NCI-H1930 (cell line): ENCODE data around the gene KCNIP4.

Experiments
- DNase-seq, 2 experiments: peaks; one replicate each; lab custom pipeline; 2025; lab: John Stamatoyannopoulos, UW

The KCNIP4 gene

DNA sequence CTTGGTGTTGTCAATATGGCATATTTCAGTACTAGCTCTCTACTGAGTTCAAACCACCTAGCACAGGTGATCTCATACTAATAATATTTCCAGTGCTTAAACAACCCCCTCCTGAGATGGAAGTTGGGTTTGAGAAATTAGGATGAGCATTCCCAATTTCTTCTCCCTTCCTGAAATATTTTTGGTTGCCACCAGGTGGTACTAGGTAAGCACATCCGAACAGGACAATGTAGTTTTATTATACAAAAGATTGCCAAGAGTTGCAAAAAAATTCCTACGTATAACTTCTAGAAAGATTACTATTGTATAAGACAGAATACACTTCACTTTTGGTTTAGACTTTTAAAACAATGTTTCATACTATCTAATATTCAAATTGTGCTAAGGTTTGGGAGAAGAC is 763.8 kb downstream of the KCNIP4 start:
- no peak for DNase-seq

DNA sequence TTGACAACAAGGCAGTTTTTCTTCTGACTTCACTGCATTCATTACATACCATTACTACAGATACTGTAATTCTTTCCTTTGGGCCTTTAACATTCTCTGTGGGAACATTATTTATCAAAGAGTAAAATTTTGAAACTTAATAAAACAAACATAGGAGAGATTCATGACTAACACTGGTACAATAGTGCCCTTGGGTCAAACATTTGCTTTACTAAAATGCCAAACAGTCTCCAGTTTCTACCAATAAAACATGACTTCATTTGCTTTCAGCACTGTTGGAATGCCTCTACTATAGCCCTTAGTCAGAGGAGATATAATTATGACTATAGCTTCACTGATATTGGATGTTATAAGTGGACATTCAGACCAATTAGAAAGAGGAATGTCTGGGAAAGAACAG is 766.9 kb downstream of the KCNIP4 start:
- DNase-seq: no peak

DNA sequence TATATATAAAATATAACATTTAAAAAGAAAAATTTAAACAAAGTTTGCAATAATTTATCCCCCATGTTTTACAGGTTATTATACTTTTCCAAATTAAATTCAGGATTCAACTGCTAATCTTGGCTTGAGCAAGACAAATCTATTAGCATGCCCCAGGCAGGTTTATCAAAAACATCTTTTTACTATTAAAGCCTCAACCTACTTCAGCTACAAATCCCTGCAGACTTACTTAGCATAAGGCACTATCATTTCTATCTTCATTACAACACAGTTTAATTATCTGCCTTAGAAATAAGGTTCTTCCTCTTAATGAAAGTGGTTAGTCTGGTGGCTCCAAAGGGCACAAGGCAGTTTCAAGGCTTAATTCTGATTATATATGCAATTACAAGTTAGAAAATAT is 770.7 kb downstream of the KCNIP4 start:
- no peak for DNase-seq

DNA sequence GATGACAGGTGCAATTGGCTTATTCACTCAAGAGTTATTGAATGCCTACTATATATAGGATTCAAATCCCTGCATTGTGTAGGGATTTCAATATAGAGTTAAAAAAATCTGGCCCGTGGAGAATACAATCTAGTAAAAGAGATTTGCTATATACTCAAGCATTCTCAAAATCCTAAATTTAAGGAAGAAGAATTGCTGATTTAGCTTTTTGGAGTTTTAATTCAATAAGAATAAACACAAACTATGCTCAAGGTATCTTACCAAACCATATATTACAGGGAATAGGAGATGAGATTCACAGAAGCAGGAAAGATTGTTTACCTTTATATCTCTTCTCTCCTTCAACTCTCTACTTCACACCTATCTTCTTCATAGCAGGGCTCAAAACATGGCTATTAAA is 771.5 kb downstream of the KCNIP4 start:
- DNase-seq: no peak

DNA sequence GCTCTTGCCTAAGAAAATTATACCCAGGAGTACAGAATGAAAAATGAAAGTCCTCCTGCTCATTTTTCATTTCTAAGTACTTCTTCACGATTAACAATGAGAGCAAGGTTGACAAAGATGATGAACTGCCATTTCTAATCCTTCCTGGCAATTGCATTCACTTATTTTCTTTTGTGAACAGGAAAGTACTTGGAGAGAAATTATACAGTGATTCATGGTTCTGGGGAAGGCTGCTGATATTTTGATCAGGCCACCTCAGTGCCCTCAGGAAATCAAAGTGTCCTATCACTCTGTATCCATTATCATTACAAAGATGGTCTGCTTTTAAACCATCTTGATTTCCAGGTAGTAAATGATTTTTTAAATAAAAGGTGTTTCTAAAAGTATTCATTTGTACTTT is 780.9 kb downstream of the KCNIP4 start:
- DNase-seq: no peak

DNA sequence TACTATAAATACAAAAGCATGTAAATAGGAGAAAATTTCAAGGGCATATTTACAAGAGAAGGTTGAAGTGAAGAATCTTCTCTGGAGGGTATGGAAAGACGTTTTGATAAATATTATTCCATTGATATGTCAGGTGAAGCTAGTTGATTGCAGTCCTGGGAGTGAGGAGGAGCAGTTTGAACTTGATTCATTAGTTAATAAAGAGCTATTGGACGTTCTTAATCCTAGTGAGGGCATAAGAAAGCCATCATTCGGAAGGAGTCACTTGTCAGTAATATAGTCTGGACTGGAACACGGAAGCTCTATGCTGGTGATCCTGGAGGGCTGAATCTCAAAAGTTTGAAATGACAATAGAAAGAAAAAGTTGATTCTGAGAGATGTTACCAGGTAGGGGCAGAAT is 793.2 kb downstream of the KCNIP4 start:
- no peak for DNase-seq

DNA sequence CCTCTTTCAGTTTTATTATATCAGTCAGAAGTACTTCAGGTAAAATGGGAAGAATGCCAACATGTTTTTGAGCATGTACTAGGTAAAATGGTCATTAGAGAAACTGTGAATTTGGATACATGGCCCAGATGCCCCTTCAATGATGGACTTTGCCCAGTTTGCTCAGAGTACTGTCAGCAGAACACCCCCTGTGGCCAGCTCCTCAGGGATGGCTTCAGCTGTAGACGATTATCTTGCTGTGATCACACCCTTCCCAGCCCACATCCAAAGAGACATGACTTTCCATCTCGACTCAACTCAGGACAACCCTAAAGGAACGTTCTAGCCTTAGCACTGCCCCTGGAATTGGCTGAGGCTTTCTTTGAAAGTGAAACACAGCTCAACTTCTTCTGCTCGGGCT is 809.2 kb downstream of the KCNIP4 start:
- DNase-seq: no peak

DNA sequence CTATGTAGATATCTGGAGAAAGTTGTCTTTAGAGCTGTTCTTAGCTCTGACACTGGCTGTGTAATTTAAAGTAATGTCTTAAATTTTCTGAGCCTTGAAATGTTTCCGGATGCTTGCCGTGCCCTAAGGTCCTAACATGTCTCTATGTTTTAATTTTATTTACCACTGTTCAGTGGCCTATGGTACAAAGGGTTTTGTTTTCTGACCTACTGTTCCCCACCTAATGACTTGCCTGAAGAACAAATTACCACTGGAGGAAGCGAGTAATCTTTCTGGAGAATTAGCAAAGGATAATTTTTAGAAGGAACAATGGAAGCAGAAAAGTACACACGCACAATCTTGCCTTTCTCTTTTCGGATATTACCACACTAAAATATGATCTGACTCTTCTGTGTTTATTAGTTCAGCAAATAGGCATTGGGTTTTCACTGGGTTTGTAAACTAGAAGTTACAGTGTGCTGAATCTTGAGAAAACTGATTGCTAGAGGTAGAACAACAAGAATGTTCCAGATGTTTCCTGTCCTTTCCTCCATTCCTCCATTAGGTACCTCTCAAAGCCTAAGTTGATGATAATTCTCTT is 812.4 kb downstream of the KCNIP4 start:
- DNase-seq: no peak

DNA sequence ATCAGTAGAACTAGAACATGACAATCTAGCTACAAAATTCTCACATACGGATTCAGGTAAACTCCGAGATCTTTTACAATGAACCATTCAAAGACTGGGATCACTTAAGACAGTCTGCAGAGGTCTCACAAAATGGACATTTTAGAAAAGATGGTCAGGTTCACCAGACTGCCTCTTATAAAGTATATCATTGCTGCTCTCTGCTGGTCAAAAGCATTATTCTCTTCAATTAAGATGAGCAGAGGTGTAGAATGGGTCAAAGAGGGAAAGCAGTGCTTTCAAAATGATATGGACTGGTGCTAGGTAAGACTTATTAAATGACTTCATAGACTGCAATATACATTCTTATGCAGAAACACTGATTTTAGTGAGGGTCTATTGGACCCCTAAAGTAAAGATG is 813.6 kb downstream of the KCNIP4 start:
- DNase-seq: peak in 1 of 2 experiments; percentile 9

DNA sequence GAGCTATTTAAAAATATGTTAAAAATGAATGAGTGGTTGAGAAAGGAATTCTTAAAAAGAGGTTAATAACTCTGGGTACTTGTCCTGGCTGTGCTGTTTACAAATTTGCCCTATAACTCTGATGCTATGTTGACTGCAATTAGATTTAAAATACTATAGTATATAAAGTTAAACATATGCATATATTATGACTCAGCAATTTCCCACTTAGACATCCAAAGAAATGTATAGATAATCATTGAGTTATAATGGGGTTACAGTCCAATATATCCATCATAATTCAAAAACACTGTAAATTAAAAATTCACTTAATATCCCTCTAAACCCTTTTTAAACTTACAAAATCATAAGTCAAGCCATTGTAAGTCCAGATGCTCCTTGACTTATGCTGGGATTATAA is 818.0 kb downstream of the KCNIP4 start:
- DNase-seq: no peak

DNA sequence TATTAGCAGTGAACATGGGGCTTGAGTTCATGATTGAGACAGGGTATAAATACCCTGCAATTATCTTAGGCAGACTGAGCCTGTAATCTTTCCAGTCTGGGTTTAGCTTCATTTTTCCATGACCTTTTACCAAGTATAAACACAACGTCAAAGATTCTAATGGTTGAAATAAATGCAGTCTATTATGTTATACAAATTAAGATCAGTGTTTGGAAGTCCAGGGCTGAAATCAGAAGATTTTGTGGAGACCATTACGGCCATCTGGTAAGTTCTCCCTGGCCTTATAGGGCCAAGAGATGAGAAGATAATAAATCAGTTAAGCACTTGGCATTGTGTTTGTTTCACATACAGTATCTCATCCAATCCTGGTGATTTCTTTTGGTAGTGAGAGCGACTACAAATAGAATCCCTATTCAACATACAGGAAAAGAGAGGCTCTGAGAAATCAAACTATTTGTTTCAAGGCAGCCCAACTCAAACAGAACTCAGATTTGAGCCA is 822.5 kb downstream of the KCNIP4 start:
- DNase-seq: no peak

DNA sequence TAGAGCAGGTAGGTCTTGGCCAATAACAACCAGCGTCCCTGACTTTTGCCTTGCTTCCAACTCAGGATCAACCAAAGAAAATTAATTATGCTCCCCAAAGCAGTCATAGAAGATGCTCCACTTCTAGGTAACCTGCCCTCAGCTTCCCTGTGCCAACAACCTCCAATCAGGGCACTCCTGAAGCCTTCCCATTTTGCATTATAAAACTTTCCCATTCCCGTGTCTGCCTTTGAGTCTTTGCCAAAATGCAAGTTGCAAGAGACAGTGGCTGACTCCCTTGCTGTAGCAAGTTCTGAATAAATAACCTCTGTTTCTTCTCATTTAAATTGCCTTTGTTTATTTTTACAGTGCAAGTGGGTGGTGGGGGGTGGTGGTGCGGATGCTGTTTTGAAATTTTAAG is 830.3 kb downstream of the KCNIP4 start:
- DNase-seq: no peak

DNA sequence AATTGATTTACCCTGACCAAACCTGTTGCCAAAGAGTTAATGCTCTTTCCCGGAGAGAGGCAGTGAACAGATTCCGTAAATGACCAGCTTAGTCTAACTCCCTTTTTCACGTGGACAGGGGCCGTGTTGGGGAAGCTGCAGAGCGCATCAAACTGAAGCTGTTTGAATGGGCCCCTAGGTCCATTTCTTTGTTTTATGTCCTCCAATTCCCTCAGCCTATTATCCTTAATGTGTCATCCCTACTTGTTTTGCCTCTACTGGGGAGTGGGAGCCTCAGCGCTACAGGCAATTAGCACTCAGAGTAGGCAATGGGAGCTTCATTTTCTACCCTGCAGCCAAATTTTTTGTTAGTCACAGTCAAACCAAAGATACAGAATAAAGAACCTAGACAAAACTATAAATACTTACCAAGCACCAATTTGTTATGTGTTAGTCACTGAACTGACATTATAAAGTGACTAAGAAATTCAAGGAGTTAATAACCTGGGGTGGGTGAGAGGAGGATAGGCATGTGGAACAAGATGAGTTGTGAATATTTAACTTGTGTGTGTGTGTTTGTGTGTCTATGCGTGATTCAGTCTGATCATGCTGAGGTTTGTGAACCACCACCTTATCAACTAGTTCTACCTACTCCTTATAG is 830.9 kb downstream of the KCNIP4 start:
- DNase-seq: no peak

DNA sequence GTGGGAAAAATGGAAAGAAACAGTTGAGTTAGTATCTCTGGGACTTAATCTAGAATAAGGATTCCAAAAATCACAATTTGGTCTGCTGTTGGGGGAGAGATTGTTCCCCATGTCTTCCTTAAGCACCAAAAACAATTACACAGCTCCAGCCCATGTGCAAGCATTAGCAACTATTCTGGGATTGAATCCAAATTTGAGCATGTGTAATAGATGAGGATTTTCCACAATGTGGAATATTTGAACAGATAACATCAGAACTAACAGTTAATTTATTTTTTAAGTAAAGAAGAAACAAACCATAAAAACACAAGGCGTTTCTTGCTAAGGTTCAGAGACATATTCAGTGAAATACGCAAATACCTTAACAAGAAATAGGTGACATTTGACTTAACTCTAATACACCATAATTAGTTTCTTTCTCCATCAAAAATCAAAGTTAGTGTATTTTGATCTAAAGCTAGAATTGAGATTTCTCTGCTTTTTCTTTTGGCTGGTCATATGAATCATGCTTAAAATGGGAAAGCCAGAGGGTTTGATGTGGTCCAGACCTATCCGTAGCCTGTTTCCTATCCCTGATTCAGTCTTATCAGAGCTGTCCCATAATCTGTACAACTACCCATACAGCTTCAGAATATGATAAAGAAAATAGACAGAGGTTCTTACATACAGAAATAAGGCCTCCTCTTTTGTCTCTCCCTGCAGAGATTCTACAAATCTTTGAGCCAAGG is 834.9 kb downstream of the KCNIP4 start:
- no peak for DNase-seq

DNA sequence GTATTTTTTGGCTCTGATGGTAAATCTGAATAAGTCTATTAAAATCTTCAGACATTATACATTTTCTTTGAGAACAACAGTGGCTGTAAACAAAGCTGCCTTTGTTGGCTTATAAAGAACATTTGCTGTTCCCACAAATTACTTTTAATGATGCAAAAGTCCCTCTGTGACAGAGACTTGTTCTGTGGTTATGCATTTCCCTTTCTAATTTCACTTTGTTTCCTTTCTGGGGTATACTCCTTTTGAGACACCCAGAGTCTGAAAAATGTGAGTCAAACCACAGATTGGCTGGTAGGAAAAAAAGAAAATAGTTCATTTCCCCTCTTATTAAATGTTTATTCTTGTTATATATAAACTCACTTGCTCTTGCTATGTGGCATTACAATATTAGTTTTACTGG is 845.9 kb downstream of the KCNIP4 start:
- no peak for DNase-seq

DNA sequence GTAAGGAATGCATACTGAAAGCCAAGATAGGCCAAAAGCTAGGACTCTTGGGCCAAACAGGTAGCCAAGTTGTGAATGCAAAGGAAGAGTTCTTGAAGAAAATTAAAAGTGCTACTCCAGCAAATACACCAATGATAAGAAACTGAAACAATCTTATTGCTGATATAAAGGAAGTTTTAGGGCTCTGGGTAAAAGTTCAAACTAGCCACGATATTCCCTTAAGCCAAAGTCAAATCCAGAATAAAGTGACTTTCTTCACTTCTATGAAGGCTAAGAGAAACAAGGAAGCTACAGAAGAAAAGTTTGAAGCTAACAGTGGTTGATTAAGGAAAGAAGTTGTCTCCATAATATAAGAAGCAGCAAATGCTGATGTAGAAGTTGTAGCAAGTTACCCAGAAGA is 850.7 kb downstream of the KCNIP4 start:
- no peak for DNase-seq

DNA sequence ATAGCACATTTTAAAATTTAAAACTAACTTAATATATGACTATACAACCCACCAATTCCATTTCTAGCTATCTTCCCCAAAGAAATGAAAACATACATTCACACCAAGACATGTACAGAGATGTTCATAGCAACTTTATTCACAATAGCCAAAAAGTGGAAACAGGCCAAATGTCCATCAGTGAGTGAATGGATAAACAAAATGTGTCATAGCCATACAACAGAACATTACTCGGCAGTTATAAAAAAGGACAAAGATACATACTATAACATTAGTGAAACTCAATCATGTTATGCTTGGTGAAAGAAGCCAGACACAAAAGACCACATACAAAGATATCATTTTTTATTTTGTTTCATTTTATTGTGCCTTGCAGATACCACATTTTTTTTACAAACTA is 851.5 kb downstream of the KCNIP4 start:
- DNase-seq: no peak

DNA sequence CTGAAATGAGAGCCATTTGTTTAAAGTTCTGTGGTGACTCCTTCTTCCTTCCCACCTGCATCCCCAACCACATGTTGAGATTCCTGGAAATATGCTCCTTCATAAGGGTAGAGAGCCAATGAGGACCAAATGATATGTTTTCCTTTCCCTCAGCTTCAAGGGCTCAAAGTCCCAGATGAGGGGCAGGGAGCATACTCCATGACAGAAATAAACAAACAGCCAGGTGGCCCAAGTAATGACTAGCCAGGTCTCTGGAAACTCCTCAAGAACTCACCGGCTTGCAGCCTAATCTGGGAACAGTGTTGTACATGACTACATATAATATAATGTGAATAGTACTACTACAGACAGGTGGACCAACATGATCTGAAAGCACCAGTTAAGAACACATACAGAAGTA is 856.0 kb downstream of the KCNIP4 start:
- no peak for DNase-seq

DNA sequence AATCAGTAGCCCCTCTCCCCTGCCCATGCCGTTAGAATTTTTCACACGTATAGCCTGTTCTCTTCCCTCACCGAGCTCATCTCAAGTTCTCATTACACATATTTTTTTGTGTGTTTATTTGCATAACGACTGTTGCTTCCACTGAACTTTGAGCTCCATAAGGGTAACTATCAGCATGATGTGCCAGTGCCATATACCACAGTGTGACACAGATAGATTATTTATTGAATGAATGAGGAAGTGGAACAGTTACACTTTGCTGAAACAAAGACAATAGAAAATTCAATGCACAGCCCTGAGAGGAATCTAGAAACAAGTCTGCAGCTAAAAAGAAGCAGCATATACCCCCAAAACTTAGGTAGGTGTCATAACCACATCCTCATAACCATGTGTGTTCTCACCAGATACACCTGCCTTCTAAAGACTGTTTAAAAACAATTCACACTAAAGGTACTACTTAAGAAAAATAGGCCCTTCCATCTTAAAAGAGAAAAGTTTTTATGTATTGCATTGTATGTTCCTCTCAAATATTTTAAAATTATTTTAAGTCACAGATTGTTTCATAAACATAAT is 858.4 kb downstream of the KCNIP4 start:
- no peak for DNase-seq

DNA sequence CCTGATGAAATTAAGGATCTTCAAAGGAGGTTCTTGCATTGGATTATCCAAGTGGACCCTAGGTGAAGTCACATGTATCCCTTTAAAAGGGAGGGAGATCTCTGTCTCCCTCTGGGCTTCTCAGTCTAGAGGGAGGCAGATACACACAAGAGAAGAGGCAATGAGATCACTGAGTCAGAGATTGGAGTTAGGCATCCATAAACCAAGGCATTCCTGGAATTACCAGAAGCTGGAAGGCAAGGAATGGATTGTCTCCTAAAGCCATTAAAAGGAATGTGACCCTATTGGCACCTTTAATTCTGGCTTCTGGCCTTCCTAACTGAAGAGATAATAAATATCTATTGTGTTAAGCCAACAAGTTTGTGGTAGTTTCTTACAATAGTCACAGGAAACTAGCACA is 865.2 kb downstream of the KCNIP4 start:
- DNase-seq: no peak

DNA sequence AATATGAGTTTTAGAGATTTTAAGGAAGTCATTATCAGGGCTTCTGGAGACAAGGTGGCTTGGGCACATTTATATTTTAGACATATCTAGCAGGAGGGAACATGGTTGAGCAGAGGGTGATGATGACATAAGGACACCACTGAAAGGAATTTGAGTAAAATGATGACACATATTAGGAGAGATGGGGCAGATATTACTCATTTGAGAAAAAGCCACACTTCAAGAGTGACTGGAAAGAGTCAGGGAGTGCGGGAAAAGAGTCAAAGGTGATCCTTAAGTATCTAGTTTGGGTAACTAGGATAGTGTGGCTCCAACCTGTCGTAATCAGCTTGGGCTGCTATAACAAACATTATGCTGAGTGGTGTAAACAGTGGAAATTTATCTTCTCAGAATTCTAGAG is 870.6 kb downstream of the KCNIP4 start:
- DNase-seq: no peak

DNA sequence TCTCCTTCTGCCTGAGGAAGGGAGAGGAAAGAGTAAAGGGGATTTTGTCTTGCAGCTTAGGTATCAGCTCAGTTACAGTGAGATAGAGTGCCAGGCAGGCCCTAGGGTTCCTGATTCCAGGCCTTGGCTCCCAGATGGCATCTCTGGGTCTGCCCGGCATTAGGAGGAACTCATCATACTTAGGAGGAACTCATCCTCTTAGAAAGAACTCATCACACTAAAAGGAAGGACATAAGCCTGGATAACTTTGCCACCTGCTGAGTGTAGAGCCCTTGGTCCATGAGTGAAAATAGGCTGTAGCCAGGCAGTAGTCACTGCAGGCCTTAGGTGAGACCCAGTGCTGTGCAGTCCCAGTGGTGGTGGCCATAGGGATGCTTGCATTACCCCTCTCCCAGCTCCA is 881.2 kb downstream of the KCNIP4 start:
- no peak for DNase-seq

DNA sequence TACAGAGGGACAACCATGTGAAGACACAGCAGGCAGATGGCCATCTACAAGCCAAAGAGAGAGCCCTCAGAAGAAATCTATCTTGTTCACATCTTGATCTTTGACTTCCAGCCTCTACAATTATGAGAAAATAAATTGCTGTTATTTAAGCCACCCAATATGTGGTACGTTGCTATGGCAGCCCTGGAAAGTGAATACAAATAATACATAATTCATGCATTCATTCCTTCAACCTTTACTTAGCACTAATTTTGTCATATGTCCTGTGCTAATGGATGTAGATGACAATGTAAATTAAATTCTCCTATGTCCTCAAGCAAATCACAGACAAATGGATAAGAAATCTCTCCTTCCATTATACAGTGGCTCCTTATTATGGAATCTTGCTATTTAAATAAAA is 886.7 kb downstream of the KCNIP4 start:
- no peak for DNase-seq
